ENCODE measurements around the gene OSBPL6.

DNA sequence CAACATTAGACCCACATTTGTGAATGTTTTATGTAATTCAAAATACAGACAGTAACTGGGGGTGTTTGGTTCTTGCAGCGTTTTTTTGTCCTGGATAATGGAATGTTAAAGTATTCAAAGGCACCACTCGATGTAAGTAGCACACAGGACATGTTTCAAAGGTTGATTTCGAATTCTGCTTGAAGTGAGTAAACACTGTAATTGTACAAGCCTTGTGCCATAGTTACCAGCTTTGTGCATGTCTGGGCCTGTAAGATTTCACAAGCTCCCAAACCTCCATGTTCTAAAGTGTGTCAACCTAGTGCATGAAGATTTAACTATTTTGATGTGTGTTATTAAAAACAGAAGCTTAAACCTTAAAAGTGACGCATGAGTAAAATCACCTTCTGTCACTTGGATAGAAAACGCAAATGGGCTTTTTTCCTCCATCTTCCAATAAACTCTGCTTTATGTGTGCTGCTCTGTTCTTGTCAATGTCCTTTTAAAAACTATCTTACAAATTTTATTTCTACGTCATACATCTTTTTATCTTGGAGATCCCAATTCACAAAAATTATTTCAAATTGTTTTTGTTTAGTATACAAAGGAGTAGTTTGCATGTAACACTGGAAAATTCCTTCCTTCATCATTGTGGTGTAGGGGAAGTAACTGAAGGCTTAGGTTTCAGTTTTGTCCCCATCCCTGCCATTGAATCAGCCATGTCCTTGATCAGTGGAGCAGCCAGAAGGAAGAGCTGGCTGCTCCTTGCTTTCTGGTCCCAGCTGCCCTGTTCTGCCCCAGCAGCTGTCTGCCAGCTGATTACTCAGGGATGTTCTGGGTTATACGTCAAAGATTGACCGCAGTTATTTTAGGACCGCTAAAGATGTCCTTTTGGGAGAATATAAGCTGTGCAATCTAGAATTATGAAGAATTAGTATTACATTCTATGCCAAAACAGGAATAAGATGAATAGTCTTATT is 137.4 kb downstream of the OSBPL6 start:
- TF ChIP-seq, protein P1, sequence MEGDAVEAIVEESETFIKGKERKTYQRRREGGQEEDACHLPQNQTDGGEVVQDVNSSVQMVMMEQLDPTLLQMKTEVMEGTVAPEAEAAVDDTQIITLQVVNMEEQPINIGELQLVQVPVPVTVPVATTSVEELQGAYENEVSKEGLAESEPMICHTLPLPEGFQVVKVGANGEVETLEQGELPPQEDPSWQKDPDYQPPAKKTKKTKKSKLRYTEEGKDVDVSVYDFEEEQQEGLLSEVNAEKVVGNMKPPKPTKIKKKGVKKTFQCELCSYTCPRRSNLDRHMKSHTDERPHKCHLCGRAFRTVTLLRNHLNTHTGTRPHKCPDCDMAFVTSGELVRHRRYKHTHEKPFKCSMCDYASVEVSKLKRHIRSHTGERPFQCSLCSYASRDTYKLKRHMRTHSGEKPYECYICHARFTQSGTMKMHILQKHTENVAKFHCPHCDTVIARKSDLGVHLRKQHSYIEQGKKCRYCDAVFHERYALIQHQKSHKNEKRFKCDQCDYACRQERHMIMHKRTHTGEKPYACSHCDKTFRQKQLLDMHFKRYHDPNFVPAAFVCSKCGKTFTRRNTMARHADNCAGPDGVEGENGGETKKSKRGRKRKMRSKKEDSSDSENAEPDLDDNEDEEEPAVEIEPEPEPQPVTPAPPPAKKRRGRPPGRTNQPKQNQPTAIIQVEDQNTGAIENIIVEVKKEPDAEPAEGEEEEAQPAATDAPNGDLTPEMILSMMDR (IDR thresholded peaks at IDR 0.05) = no peak
- TF ChIP-seq TCF7L2 (IDR thresholded peaks at IDR 0.05; ENCODE audit: low read depth, low read length) (no peak), POLR2AphosphoS5 (IDR thresholded peaks at IDR 0.05; ENCODE audit: low read depth, low read length) (no peak)

Data from Panc1 (cell line).